A172 (cell line): ENCODE measurements around the gene CCL18. TPM values are rescaled to one million over a fixed set of nuclear protein-coding genes. Genes with fewer than 3 reads are reported as not detected.
A peak's percentile ranks its signal among the peaks of the same experiment; 100 is the strongest.
"Not testable (repeated sequence)": the region's sequence is repeated elsewhere in the genome, so short reads cannot be mapped to it uniquely, and the experiment has no call there.

Experiments used
- DNase-seq: peaks from one replicate; pipeline ENCODE4 v3.0.0-alpha.2; 2015; ENCODE audit warnings: low spot score
- total RNA-seq: library from RNA; depleted of rRNA; stranded (reverse); fragments of >200 nt; shearing (Covaris generic); gene quantifications from 2 replicates; pipeline ENCODE4 v1.2.3, GENCODE V29; 2014; rRNA removed

Gene CCL18
- total RNA-seq, 1 experiment from 2014 or later = not detected

GRCh38 chr17:36104246-36104645 is 40.2 kb downstream of the CCL18 start:
- not testable (repeated sequence) for DNase-seq

GRCh38 chr17:36104701-36105181 is 40.7 kb downstream of the CCL18 start:
- no peak for DNase-seq

GRCh38 chr17:36105781-36106492 is 41.9 kb downstream of the CCL18 start:
- DNase-seq = no peak

DNA sequence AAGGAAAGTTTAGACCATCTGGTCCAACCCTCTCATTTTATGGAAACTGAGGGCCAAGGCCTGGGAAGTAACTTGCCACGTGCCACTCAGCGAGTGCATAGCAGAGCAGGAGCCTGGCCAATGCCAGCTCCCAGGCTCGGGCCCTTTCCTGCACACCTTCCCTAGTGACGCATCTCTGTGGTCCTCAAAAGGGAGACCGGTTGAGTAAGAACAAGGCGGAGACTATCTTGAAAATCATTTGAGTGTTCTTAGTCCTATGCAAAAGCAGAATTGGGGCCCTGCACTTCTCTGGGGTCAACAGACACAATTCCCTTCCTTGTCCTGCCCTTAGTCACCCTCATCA is 42.4 kb downstream of the CCL18 start:
- no peak for DNase-seq

- DNase-seq = no peak
Measured at GRCh38 chr17:36107660-36108059, 43.6 kb downstream of the CCL18 start.

- not testable (repeated sequence) for DNase-seq
Measured at GRCh38 chr17:36108265-36108664, 44.2 kb downstream of the CCL18 start.

GRCh38 chr17:36111068-36111490 is 47.0 kb downstream of the CCL18 start:
- no peak for DNase-seq

DNA sequence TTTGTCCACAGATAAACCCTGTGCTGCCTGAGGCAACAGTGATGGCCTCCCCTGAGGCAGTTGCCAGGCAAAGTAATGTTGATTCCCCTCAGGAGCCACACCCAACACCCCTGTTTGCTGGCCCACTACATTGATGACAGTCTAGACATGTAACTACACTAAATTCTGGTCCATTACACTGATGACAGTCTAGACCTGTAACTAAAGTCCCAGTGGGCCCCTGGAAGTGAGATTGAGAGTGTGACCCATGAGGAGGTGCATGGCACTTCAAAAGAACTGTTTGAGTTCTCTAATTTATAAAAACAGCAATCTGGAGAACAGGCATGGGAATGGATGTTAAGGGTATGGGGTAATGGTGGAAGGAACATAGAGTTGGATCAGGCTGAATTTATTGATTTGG is 48.5 kb downstream of the CCL18 start:
- no peak for DNase-seq

DNA sequence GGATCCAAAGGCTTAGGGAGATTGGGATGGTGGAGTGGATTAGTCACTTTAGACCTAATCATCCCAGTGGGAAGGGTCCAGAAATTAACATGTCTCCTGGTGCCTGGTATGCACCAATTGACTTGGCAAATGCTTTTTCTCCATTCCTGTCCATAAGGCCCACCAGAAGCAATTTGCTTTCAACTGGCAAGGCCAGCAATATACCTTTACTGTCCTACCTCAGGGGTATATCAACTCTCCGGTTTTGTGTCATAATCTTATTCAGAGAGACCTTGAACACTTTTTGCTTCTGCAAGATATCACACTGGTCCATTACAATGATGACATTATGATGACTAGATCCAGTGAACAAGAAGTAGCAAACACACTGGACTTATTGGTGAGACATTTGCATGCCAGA is 49.1 kb downstream of the CCL18 start:
- not testable (repeated sequence) for DNase-seq

DNA sequence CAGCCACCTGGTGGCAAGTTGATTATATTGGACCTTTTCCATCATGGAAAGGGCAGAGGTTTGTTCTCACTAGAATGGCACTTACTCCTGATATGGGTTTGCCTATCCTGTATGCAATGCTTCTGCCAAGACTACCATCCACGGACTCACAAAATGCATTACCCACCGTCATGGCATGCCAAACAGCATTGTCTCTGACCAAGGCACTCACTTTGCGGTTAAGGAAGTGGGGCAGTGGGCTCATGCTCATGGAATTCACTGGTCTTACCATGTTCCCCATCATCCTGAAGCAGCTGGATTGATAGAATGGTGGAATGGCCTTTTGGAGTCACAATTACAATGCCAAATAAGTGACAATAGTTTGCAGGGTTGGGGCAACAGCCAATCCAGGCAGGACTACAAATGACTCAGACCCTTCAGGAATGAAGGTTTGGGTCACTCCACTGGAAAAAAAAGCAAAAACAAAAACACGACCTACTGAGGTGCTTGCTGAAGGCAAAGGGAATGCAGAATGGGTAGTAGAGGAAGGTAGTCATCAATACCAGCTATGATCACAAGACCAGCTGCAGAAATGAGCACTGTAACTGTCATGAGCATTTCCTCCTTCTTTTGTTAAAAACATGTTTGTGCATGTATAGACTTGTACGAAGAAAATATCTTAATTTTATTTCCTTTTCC is 51.0 kb downstream of the CCL18 start:
- peak; percentile 23 for DNase-seq

DNA sequence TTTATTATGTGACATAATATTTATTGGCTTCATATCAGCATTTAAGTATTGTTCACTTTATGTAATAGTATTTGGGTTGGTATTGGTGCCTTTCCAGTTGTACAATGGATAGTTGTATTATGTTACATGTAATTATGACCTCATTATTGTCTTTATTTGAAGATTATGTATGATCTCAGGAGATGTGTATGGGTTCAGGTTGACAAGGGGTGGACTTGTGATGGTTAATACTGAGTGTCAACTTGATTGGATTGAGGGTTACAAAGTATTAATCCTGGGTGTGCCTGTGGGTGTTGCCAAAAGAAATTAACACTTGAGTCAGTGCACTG is 51.5 kb downstream of the CCL18 start:
- DNase-seq = not testable (repeated sequence)

DNA sequence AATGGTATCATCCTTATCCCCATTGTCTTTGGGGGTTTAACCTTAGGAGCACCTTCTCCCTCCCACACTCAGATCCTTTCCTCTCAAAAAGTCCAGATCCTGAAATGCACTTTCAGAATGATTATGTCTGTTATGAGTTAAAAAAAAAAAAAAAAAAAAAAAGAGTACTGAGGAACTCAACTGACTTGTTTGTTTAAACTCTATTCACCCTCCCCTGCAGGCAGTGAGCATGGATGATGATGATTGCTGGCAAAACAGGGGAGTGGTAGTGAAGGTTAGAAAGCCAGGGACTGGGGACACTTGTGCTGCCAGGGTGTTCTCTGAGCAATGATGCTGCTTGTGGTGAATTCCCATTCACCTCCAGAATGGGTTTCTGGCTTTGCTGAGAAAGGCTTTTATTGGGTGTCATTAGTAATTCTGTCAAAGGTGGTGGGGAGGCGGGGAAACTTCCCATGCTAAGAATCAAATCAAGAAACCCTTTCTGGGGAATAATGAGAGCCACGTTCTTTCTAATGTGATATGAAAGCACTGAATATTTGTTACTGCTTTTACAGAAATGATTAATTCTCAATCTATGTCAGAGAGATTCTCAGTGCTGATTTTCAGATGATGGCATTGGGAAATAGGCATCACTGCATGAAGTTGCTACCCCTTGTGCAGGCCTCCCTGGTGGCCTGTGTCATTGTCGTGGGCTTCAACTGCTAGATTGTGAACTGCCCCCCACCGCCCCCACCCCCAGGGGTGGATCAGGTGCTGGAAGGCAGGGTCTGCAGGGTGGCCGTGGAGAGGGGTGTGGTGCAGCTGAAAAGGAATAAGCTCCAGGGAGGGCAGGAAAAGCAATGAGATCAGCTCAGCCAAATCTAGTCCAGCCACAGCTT is 53.7 kb downstream of the CCL18 start:
- no peak for DNase-seq

- no peak for DNase-seq
Measured at GRCh38 chr17:36118477-36119353, 54.6 kb downstream of the CCL18 start.

DNA sequence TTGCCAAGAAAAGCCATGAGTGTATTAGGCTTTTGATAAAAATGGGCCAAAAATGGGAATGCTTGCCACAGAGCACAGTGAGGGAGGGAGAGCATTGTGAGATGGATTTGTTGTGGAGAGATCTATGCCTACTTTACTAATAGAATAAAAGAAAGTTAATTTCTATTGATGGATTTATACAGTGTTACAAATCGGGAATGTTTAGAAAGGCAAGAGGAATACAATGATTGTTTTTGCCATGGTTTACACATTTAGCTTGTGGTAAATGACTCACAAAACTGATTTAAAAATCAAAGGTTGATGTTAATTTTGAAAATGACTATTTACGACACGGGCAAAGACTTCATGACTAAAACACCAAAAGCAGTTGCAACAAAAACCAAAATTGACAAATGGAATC is 56.1 kb downstream of the CCL18 start:
- no peak for DNase-seq

- not testable (repeated sequence) for DNase-seq
Measured at GRCh38 chr17:36121099-36121498, 57.0 kb downstream of the CCL18 start.

Other genes starting within 250 kb of the CCL18 start
- not detected in 2 replicates for gene HEATR9, start 195.4 kb upstream of the CCL18 start, total RNA-seq
- not detected in 2 replicates for gene CCL5, start 183.9 kb upstream of the CCL18 start, total RNA-seq
- 7.1 and 8.1 TPM in 2 replicates for gene RDM1, start 133.5 kb upstream of the CCL18 start, total RNA-seq
- gene LYZL6, start 120.6 kb upstream of the CCL18 start, total RNA-seq = not detected in 2 replicates
- not detected in 2 replicates for gene CCL16, start 82.8 kb upstream of the CCL18 start, total RNA-seq
- not detected in 2 replicates for gene CCL14, start 77.5 kb upstream of the CCL18 start, total RNA-seq
- gene CCL15, start 62.7 kb upstream of the CCL18 start, total RNA-seq = not detected in 2 replicates
- not detected in 2 replicates for gene CCL23, start 46.3 kb upstream of the CCL18 start, total RNA-seq
- not detected in 2 replicates for gene CCL3, start 25.9 kb downstream of the CCL18 start, total RNA-seq
- gene CCL4, start 39.6 kb downstream of the CCL18 start, total RNA-seq = not detected in 2 replicates
- 1.9 and 3.7 TPM in 2 replicates for gene TBC1D3B, start 112.4 kb downstream of the CCL18 start, total RNA-seq
- not detected in 2 replicates for gene CCL3L1, start 132.5 kb downstream of the CCL18 start, total RNA-seq
- not detected in 2 replicates for gene CCL4L2, start 146.8 kb downstream of the CCL18 start, total RNA-seq
- 0.22 TPM in 1 of 2 replicates, not detected in the other for gene TBC1D3I, start 200.3 kb downstream of the CCL18 start, total RNA-seq